Mesenchymal stem cell (in vitro differentiated cells and primary cell): ENCODE data around the gene CTU2.

ENCODE experiments used
- DNase-seq: peaks from one replicate; pipeline ENCODE4 v3.0.0-alpha.2; 2013
- H2AFZ ChIP-seq: one replicate; pipeline ENCODE4 v1.6.1; 2013; ENCODE audit warnings: low read depth, mild to moderate bottlenecking, control low read depth, inconsistent platforms, low read length, moderate library complexity
- H2AK5ac ChIP-seq: 2 replicates; pipeline ENCODE4 v1.6.1; 2013; ENCODE audit warnings: low read length, moderate library complexity, mild to moderate bottlenecking, inconsistent platforms; ENCODE audit not compliant: severe bottlenecking
- H2BK120ac ChIP-seq: one replicate; pipeline ENCODE4 v1.6.1; 2013; ENCODE audit warnings: low read depth, mild to moderate bottlenecking, inconsistent platforms, low read length, moderate library complexity
- H2BK12ac ChIP-seq, 2 experiments: one replicate each; pipeline ENCODE4 v1.6.1; 2013; ENCODE audit warnings: inconsistent platforms in 2 of 2, low read length in 2 of 2, mild to moderate bottlenecking in 2 of 2, moderate library complexity in 2 of 2, control low read depth in 1 of 2
- H2BK15ac ChIP-seq: one replicate; pipeline ENCODE4 v1.6.1; 2013; ENCODE audit warnings: mild to moderate bottlenecking, low read depth, inconsistent platforms; ENCODE audit not compliant: poor library complexity, severe bottlenecking
- H2BK5ac ChIP-seq: 2 replicates; pipeline ENCODE4 v1.6.1; 2013; ENCODE audit warnings: low read depth, mild to moderate bottlenecking, low read length, control low read depth, inconsistent platforms; ENCODE audit not compliant: poor library complexity, severe bottlenecking
- H3K14ac ChIP-seq, 2 experiments: one replicate each; pipeline ENCODE4 v1.6.1; 2013; ENCODE audit warnings: inconsistent platforms in 2 of 2, low read length in 2 of 2, control low read depth in 1 of 2, mild to moderate bottlenecking in 1 of 2, moderate library complexity in 1 of 2
- H3K18ac ChIP-seq, 2 experiments: one replicate each; pipeline ENCODE4 v1.6.1; 2013; ENCODE audit warnings: inconsistent platforms in 2 of 2, low read length in 2 of 2, control low read depth in 1 of 2, low read depth in 1 of 2, mild to moderate bottlenecking in 1 of 2
- H3K23ac ChIP-seq, 2 experiments: one replicate each; pipeline ENCODE4 v1.6.1; 2013; ENCODE audit warnings: inconsistent platforms in 2 of 2, low read length in 2 of 2, mild to moderate bottlenecking in 2 of 2, moderate library complexity in 2 of 2, control low read depth in 1 of 2
- H3K27ac ChIP-seq: 2 replicates; pipeline ENCODE4 v1.5.1; 2013; ENCODE audit warnings: mild to moderate bottlenecking, moderate library complexity, low read length, control low read depth, inconsistent platforms; ENCODE audit not compliant: poor library complexity, severe bottlenecking
- H3K27me3 ChIP-seq, 2 experiments: 2 replicates each; pipeline versions ENCODE4 v1.6.1 to v1.7.0; 2013; ENCODE audit warnings: low read length in 2 of 2, mild to moderate bottlenecking in 2 of 2, moderate library complexity in 2 of 2, control low read depth in 1 of 2, inconsistent platforms in 1 of 2; ENCODE audit not compliant: control insufficient read depth in 1 of 2, insufficient read depth in 1 of 2
- H3K36me3 ChIP-seq, 2 experiments: 2 replicates each; pipeline versions ENCODE4 v1.6.1 to v1.7.0; 2013; ENCODE audit warnings: low read length in 2 of 2, control low read depth in 1 of 2, inconsistent platforms in 1 of 2, low read depth in 1 of 2, mild to moderate bottlenecking in 1 of 2; ENCODE audit not compliant: insufficient read depth in 2 of 2, control insufficient read depth in 1 of 2
- H3K4ac ChIP-seq, 2 experiments: one replicate each; pipeline ENCODE4 v1.6.1; 2013; ENCODE audit warnings: inconsistent platforms in 2 of 2, low read length in 2 of 2, mild to moderate bottlenecking in 2 of 2, moderate library complexity in 2 of 2, control low read depth in 1 of 2, low read depth in 1 of 2
- H3K4me1 ChIP-seq: 2 replicates; pipeline ENCODE4 v1.6.1; 2013; ENCODE audit warnings: low read depth, low read length, control low read depth; ENCODE audit not compliant: control insufficient read depth, insufficient read depth
- H3K4me2 ChIP-seq: 2 replicates; pipeline ENCODE4 v1.6.1; 2013; ENCODE audit warnings: low read length, mild to moderate bottlenecking, inconsistent platforms; ENCODE audit not compliant: poor library complexity, severe bottlenecking
- H3K4me3 ChIP-seq, 2 experiments: 2 replicates each; pipeline versions ENCODE4 v1.5.1 to v1.7.0; 2013; ENCODE audit warnings: low read length in 2 of 2, mild to moderate bottlenecking in 2 of 2, control low read depth in 1 of 2, low read depth in 1 of 2; ENCODE audit not compliant: insufficient read depth in 1 of 2
- H3K79me1 ChIP-seq: replicated peaks from 2 replicates; pipeline ENCODE4 v1.6.1; 2013; ENCODE audit warnings: mild to moderate bottlenecking, control low read depth, low read length, inconsistent platforms; ENCODE audit not compliant: poor library complexity, severe bottlenecking
- H3K9ac ChIP-seq: 2 replicates; pipeline ENCODE4 v1.7.0; 2013; ENCODE audit warnings: mild to moderate bottlenecking, low read length, moderate library complexity
- H3K9me3 ChIP-seq: 2 replicates; pipeline ENCODE4 v1.7.0; 2013; ENCODE audit warnings: mild to moderate bottlenecking, low read length; ENCODE audit not compliant: control insufficient read depth
- H4K8ac ChIP-seq: one replicate; pipeline ENCODE4 v1.6.1; 2013; ENCODE audit warnings: inconsistent platforms, mild to moderate bottlenecking, low read length, moderate library complexity
- H4K91ac ChIP-seq: one replicate; pipeline ENCODE4 v1.6.1; 2013; ENCODE audit warnings: mild to moderate bottlenecking, low read length, inconsistent platforms
- WGBS: methylation state at CpG from one replicate; pipeline ENCODE4 v1.1.7; 2013; ENCODE audit warnings: mixed read lengths; 5-methylcytosine and 5-hydroxymethylcytosine counted together

Gene CTU2

DNA sequence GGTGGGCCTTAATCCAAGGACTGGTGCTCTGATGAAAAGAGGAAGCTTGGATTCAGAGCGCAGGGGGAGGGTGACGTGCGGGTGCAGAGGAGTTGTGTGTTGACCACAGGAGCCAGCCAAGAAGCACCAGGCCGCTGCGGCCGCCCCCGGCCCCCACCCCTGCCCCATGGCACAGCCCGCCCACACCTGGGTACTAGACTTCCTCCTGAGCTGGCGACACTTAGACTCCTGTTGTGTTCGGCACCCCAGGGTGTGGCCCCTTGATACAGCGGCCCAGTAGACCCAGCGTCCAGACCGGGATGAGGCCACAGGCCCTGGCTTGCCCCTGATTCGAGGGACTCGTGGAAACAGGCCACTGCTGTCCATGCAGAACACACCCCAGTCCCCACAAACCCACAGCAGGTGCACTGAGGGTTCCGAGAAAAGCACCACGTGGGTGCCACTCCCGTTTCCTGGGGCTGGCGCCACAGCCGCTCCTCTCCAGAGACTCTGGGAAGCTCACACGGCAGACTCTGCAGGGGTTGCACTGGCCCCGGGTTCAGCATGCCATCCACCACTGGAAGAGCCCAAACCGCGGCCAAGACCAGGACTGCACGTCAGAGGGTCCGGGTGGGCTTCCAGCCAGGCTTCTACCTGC, 14.3 kb upstream of the CTU2 start:
- Histone ChIP-seq H3K4me3 (no peak overlapping the region), H2BK15ac (no peak overlapping the region)
- WGBS: 90% methylated on average over 26 of the region's 26 CpGs

GRCh38 chr16:88692861-88693260, 13.4 kb upstream of the CTU2 start:
- Histone ChIP-seq H3K18ac (no peak overlapping the region), H2BK15ac (no peak overlapping the region), H2BK5ac (no peak overlapping the region), H2BK12ac (no peak overlapping the region), H2BK120ac (no peak overlapping the region), H2AFZ (no peak overlapping the region), H4K8ac (no peak overlapping the region), H3K36me3 (peaks cover 5 to 24% of the 10 kb centered on the region in 2 experiments), H3K9me3 (no peaks in the 10 kb centered on the region), H3K4ac (no peak overlapping the region), H3K79me1 (no peaks in the 10 kb centered on the region), H2AK5ac (no peak overlapping the region), H3K4me2 (no peak overlapping the region), H3K27me3 (peaks cover 30 to 49% of the 10 kb centered on the region in 2 experiments), H3K4me3 (no peak overlapping the region), H3K27ac (no peak overlapping the region), H3K14ac (no peak overlapping the region), H4K91ac (no peak overlapping the region), H3K23ac (no peak overlapping the region), H3K4me1 (peaks cover 3% of the 10 kb centered on the region), H3K9ac (no peak overlapping the region)
- no peak for DNase-seq
- 87% methylated on average over 10 of the region's 10 CpGs for WGBS

More for the DNA sequence above, 14.3 kb upstream of the CTU2 start:
- H3K18ac ChIP-seq: no peak overlapping the region
- no peaks in the 10 kb centered on the region for H3K79me1 ChIP-seq
- no peak overlapping the region for H2AFZ ChIP-seq
- H3K27ac ChIP-seq: no peak overlapping the region
- H3K4me2 ChIP-seq: no peak overlapping the region
- no peak overlapping the region for H4K91ac ChIP-seq
- peaks cover 6% of the 10 kb centered on the region for H3K4me1 ChIP-seq
- H2BK120ac ChIP-seq: no peak overlapping the region
- no peak overlapping the region for H2AK5ac ChIP-seq
- H3K4ac ChIP-seq: no peak overlapping the region
- H2BK5ac ChIP-seq: no peak overlapping the region
- DNase-seq: no peak
- H3K14ac ChIP-seq: no peak overlapping the region
- no peak overlapping the region for H4K8ac ChIP-seq
- H3K36me3 ChIP-seq: peaks cover 0 to 15% of the 10 kb centered on the region in 2 experiments
- no peak overlapping the region for H3K9ac ChIP-seq
- no peak overlapping the region for H3K23ac ChIP-seq
- no peaks in the 10 kb centered on the region for H3K9me3 ChIP-seq
- no peak overlapping the region for H2BK12ac ChIP-seq
- H3K27me3 ChIP-seq: peaks cover 38 to 51% of the 10 kb centered on the region in 2 experiments

DNA sequence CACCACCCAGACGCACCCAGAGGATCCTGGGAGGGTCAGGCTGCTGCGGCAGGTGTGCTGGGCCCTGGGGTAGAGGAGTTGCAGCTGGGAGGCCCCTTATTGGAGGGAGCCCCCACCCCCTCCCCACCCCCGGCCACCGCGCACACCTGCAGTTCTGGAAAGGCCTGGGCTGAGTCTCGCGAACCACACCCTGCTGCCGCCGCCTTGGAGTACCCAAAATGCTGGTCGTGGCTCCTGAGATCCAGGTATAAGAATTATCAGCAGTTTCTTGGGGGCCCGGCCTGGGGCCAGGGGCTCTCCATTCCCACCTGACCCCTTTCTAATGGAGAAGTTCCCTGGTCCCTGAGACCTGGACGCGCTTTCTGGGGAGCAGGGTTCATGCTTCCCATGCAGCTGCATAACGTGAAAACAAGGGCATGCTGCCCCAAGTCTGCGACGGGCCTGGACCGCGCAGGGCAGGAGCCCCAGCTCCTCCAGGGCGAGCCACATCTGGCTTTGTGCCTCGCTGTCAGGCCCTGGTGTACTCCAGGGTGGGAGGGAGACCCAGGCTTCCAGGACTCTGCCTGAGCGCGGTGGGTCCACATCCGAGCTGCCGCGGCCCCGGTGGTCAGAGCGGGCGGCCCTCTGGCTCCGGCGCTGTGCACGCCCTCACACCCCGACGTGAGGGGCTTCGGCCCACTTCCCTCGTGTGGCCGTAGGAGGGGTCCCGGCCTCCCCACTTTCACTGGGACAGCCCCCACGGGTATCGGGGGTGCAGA, 12.7 kb upstream of the CTU2 start:
- Histone ChIP-seq H3K18ac (no peak overlapping the region), H3K23ac (no peak overlapping the region), H3K4ac (no peak overlapping the region), H2BK15ac (no peak overlapping the region), H3K4me1 (peaks cover 3% of the 10 kb centered on the region), H2BK120ac (no peak overlapping the region), H2AK5ac (no peak overlapping the region), H2AFZ (no peak overlapping the region), H3K4me3 (peak overlapping the region in 1 of 2 experiments; percentile 7), H3K27ac (no peak overlapping the region), H3K9ac (no peak overlapping the region), H3K9me3 (no peaks in the 10 kb centered on the region), H2BK5ac (no peak overlapping the region), H2BK12ac (no peak overlapping the region), H4K8ac (no peak overlapping the region), H3K14ac (no peak overlapping the region), H3K36me3 (peaks cover 10 to 31% of the 10 kb centered on the region in 2 experiments), H4K91ac (no peak overlapping the region), H3K4me2 (no peak overlapping the region), H3K27me3 (peaks cover 22 to 41% of the 10 kb centered on the region in 2 experiments), H3K79me1 (no peaks in the 10 kb centered on the region)
- DNase-seq: no peak
- 90% methylated on average over 36 of the region's 39 CpGs for WGBS

- no peak overlapping the region for H4K91ac ChIP-seq
- H4K8ac ChIP-seq: no peak overlapping the region
- H3K4me2 ChIP-seq: no peak overlapping the region
- no peak overlapping the region for H3K14ac ChIP-seq
- no peaks in the 10 kb centered on the region for H3K9me3 ChIP-seq
- peaks cover 14 to 33% of the 10 kb centered on the region in 2 experiments for H3K27me3 ChIP-seq
- H2AK5ac ChIP-seq: no peak overlapping the region
- DNase-seq: no peak
- H3K36me3 ChIP-seq: peaks cover 18 to 39% of the 10 kb centered on the region in 2 experiments
- no peak overlapping the region for H2BK12ac ChIP-seq
- H3K18ac ChIP-seq: no peak overlapping the region
- WGBS: 90% methylated on average over 37 of the region's 37 CpGs
- no peak overlapping the region for H2BK5ac ChIP-seq
- H3K27ac ChIP-seq: no peak overlapping the region
- no peaks in the 10 kb centered on the region for H3K79me1 ChIP-seq
- no peak overlapping the region for H2BK15ac ChIP-seq
- no peak overlapping the region for H3K4me3 ChIP-seq
- H2AFZ ChIP-seq: no peak overlapping the region
- H2BK120ac ChIP-seq: no peak overlapping the region
- peaks cover 3% of the 10 kb centered on the region for H3K4me1 ChIP-seq
- no peak overlapping the region for H3K9ac ChIP-seq
- no peak overlapping the region for H3K23ac ChIP-seq
- H3K4ac ChIP-seq: no peak overlapping the region
These were observed 11.8 kb upstream of the CTU2 start for GRCh38 chr16:88694221-88695087.
